Mesothelial cell of epicardium (in vitro differentiated cells): ENCODE results near the gene SPDYE4. TPM values are rescaled to one million over a fixed set of nuclear protein-coding genes. Genes with fewer than 3 reads are reported as not detected.

Experiments used
- DNase-seq, 2 experiments: peaks; one replicate each; pipeline ENCODE4 v3.0.0; 2021; ENCODE audit warnings: low spot score in 2 of 2; ENCODE audit not compliant: unreplicated experiment in 2 of 2
- H3K27ac Mint-ChIP-seq: 2 replicates; pipeline ENCODE4 v1.8.0; 2021; ENCODE audit warnings: mixed read lengths
- H3K27me3 Mint-ChIP-seq: 2 replicates; pipeline ENCODE4 v1.8.0; 2021; ENCODE audit warnings: low read depth, mixed read lengths
- H3K36me3 Mint-ChIP-seq: 2 replicates; pipeline ENCODE4 v1.8.0; 2021; ENCODE audit warnings: mixed read lengths
- H3K4me1 Mint-ChIP-seq: 2 replicates; pipeline ENCODE4 v1.8.0; 2021; ENCODE audit warnings: mixed read lengths
- H3K4me3 Mint-ChIP-seq: 2 replicates; pipeline ENCODE4 v1.8.0; 2021; ENCODE audit warnings: mild to moderate bottlenecking, moderate library complexity, mixed read lengths
- H3K9me3 Mint-ChIP-seq: 2 replicates; pipeline ENCODE4 v1.8.0; 2021; ENCODE audit warnings: mixed read lengths
- total RNA-seq: library from RNA; stranded (reverse); gene quantifications from 3 replicates; pipeline ENCODE4 v1.2.1, GENCODE V29; 2021
- TF ChIP-seq, protein P1 (sequence below): fragments of 200-600 bp; sonication (generic); IDR thresholded peaks from one replicate; pipeline ENCODE4 v1.5.0; 2021; ENCODE audit warnings: antibody characterized with exemption; ENCODE audit not compliant: unreplicated experiment

The SPDYE4 gene
- total RNA-seq, 1 donor from 2014 or later = not detected

DNA sequence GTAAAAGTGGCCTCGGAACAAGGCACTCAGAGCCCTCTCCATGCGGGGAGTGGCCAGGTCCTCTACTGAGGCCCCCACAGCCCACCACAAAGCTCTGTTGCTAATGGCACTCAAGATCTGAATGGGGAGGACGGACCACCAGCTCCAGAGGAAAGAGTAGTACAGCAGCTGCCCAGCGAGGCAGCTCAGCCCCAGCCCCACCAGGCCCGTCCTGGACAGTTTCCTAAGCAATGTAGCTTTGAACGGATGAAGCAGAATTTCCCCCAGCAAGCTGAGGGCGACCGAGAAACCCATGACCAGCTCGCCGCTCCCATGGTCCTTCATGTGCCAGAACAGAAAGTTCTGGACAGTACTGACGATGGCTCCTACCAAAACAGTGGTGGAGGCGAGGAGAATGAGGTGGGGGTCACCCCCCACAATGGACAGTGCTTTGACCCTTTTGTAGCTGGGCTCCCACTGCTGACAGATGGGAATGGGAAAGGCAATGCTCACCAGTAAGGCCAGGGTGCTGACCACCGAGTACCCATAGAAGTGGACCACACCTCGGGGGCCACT is 39.4 kb upstream of the SPDYE4 start:
- Mint-ChIP-seq H3K4me1 (peaks cover 11% of the 10 kb centered on the region), H3K27me3 (peaks cover 35% of the 10 kb centered on the region), H3K9me3 (no peaks in the 10 kb centered on the region), H3K4me3 (peak overlapping the region; percentile 68), H3K36me3 (no peaks in the 10 kb centered on the region), H3K27ac (peak overlapping the region; percentile 9)
- TF ChIP-seq, protein P1, sequence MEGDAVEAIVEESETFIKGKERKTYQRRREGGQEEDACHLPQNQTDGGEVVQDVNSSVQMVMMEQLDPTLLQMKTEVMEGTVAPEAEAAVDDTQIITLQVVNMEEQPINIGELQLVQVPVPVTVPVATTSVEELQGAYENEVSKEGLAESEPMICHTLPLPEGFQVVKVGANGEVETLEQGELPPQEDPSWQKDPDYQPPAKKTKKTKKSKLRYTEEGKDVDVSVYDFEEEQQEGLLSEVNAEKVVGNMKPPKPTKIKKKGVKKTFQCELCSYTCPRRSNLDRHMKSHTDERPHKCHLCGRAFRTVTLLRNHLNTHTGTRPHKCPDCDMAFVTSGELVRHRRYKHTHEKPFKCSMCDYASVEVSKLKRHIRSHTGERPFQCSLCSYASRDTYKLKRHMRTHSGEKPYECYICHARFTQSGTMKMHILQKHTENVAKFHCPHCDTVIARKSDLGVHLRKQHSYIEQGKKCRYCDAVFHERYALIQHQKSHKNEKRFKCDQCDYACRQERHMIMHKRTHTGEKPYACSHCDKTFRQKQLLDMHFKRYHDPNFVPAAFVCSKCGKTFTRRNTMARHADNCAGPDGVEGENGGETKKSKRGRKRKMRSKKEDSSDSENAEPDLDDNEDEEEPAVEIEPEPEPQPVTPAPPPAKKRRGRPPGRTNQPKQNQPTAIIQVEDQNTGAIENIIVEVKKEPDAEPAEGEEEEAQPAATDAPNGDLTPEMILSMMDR = no peak
- DNase-seq = no peak

DNA sequence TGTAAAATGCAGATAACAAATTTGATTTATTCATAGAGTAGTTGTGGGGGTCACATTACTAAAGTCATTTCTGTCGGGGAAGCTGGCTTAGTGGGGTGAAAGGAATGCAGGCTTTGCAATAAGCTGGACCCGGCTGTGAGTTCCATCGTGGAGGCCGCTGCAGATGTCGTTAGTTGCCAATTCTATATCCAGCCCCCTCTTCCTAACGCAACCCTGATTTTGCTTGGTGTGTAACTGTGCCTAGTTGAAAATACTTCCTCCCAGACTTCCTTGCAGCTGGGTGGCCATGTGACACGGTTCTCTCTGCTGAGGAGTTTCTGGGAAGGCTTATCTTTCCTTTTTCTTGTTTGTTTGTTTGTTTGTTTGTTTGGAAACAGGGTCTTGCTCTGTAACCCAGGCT is 36.3 kb upstream of the SPDYE4 start:
- Mint-ChIP-seq H3K4me3 (no peak overlapping the region), H3K27me3 (peaks cover 24% of the 10 kb centered on the region), H3K4me1 (peaks cover 7% of the 10 kb centered on the region), H3K36me3 (peaks cover 3% of the 10 kb centered on the region), H3K27ac (no peak overlapping the region), H3K9me3 (peaks cover 8% of the 10 kb centered on the region)
- TF ChIP-seq, protein P1 = no peak
- no peak for DNase-seq

DNA sequence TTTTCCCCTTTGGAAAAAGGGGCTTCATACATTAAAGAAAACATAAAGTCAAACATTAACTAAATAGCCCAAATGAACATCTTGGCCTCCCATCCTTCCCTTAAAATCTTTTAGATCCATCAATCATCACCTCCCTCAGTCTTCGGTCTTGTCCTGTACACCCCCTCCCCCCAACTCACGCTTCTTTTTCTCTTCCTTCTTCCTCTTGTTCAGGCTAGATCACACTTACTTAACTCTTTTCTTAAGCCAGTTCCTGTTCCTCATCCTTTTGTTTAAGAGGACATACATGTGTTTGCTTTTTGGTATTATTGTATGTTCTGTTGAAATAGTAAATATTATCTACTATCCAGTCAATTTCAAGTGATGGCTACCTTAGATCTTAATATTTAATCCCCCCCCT is 35.3 kb upstream of the SPDYE4 start:
- Mint-ChIP-seq H3K4me3 (no peak overlapping the region), H3K4me1 (peaks cover 2% of the 10 kb centered on the region), H3K36me3 (peaks cover 3% of the 10 kb centered on the region), H3K9me3 (peaks cover 8% of the 10 kb centered on the region), H3K27me3 (peaks cover 18% of the 10 kb centered on the region), H3K27ac (no peak overlapping the region)
- TF ChIP-seq, protein P1 = no peak
- no peak for DNase-seq

DNA sequence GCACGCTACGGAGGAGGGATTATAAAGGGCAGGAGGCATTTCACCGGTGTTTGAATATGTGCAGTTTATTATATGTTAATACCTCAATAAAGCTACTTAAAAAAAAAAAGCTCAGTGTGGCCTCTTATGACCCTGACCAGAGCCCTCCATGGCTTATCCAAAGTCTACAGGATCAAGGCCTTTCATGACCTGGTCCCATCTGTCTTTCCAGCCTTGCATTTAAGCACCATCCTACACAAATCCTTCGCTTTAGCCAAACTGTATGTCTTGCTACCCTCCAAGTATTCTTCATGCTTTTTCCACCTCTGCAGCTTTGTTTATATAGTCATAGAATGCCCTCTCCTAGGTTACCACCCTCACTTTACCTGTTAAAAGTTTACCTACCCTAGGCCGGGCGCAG is 34.3 kb upstream of the SPDYE4 start:
- Mint-ChIP-seq H3K9me3 (peaks cover 8% of the 10 kb centered on the region), H3K4me1 (no peaks in the 10 kb centered on the region), H3K36me3 (peaks cover 3% of the 10 kb centered on the region), H3K27ac (no peak overlapping the region), H3K27me3 (peaks cover 8% of the 10 kb centered on the region), H3K4me3 (no peak overlapping the region)
- DNase-seq = no peak
- TF ChIP-seq, protein P1 = no peak

DNA sequence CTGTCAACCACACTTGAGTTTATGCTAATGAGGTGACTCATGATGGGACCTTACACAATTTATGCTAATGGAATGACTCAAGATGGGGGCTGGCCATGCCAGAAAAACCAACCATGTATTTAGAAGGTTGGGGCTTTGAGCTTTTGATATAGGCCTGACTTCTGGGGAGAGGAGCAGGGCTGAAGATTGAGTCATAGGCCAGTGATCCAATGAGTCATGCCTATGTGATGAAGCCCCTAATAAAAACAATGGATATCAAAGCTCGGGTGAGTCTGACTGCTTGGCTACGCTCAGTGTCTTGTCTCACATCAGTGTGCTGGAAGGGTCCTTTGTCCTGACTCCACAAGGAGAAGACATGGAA is 33.5 kb upstream of the SPDYE4 start:
- Mint-ChIP-seq H3K4me1 (no peaks in the 10 kb centered on the region), H3K36me3 (peaks cover 3% of the 10 kb centered on the region), H3K27ac (no peak overlapping the region), H3K27me3 (peaks cover 2% of the 10 kb centered on the region), H3K4me3 (no peak overlapping the region), H3K9me3 (peaks cover 8% of the 10 kb centered on the region)
- TF ChIP-seq, protein P1 = no peak
- no peak for DNase-seq
